HEK293 (cell line): Measurements from ENCODE around the gene DCHS1.

Experiments
- CTCF ChIA-PET: fragments of 350-600 bp; formaldehyde crosslinking; extraction: SDS; loops from one replicate; lab custom pipeline; 2021; ENCODE audit warnings: antibody characterized with exemption; lab: Yijun Ruan, JAX
- POLR2A ChIA-PET: fragments of 300-600 bp; formaldehyde crosslinking; extraction: SDS; loops from one replicate; lab custom pipeline; 2020; ENCODE audit warnings: antibody characterized with exemption, inconsistent platforms; lab: Yijun Ruan, JAX
- H3K27ac ChIP-seq: fragments of 200-500 bp; sonication (Bioruptor generic); 2 replicates; pipeline ENCODE4 v1.5.1; 2014; ENCODE audit warnings: low read depth, low read length, control low read depth, inconsistent platforms; ENCODE audit errors: extremely low read depth
- H3K36me3 ChIP-seq, 2 experiments: fragments of 200-500 bp in 1 of 2; sonication (Bioruptor generic) in 1 of 2; 1 replicate in 1 of 2; 2 replicates in 1 of 2; pipeline ENCODE4 v1.5.1; 2014 to 2017; ENCODE audit warnings: inconsistent platforms in 2 of 2, low read length in 2 of 2; ENCODE audit not compliant: control insufficient read depth in 2 of 2, insufficient read depth in 1 of 2
- H3K4me1 ChIP-seq: fragments of 200-500 bp; sonication (Bioruptor generic); 2 replicates; pipeline ENCODE4 v1.5.1; 2014; ENCODE audit warnings: mild to moderate bottlenecking, low read length, inconsistent platforms; ENCODE audit not compliant: control insufficient read depth, insufficient read depth
- H3K4me3 ChIP-seq: 2 replicates; pipeline ENCODE4 v1.5.1; 2011; ENCODE audit warnings: low read depth, mild to moderate bottlenecking, control low read depth, low read length, moderate library complexity
- H3K9me3 ChIP-seq: fragments of 200-500 bp; sonication (Bioruptor generic); 2 replicates; pipeline ENCODE4 v1.5.1; 2014; ENCODE audit warnings: low read depth, low read length, inconsistent platforms; ENCODE audit not compliant: control insufficient read depth, insufficient read depth
- GLI2 ChIP-seq: fragments of 450-650 bp; formaldehyde crosslinking; IDR thresholded peaks from 2 replicates; pipeline ENCODE4; 2017; ENCODE audit warnings: missing biosample characterization, missing genetic modification characterization, low read depth, borderline replicate concordance
- KLF17 ChIP-seq: fragments of 450-650 bp; formaldehyde crosslinking; IDR thresholded peaks from 2 replicates; pipeline ENCODE4 v1.5.1; 2016; ENCODE audit warnings: missing biosample characterization, missing genetic modification characterization
- MEIS1 ChIP-seq: sonication (generic); formaldehyde crosslinking; IDR thresholded peaks from 2 replicates; pipeline ENCODE4 v1.8.1; 2022; ENCODE audit warnings: missing genetic modification reagents, mild to moderate bottlenecking, borderline replicate concordance
- MZF1 ChIP-seq: fragments of 450-650 bp; formaldehyde crosslinking; IDR thresholded peaks from 2 replicates; pipeline ENCODE4 v1.5.1; 2017; ENCODE audit warnings: missing biosample characterization, missing genetic modification characterization, borderline replicate concordance
- SP3 ChIP-seq: fragments of 450-650 bp; formaldehyde crosslinking; IDR thresholded peaks from 2 replicates; pipeline ENCODE4 v1.5.1; 2016; ENCODE audit warnings: missing biosample characterization, missing genetic modification characterization
- TRIM28 ChIP-seq: IDR thresholded peaks from 2 replicates; pipeline ENCODE4 v1.6.1; 2011; ENCODE audit warnings: low read length, control low read depth, borderline replicate concordance
- ZNF19 ChIP-seq: fragments of 450-650 bp; formaldehyde crosslinking; IDR thresholded peaks from 2 replicates; pipeline ENCODE4; 2016; ENCODE audit warnings: missing biosample characterization, missing genetic modification characterization, low read depth
- ZNF211 ChIP-seq: fragments of 450-650 bp; formaldehyde crosslinking; IDR thresholded peaks from 2 replicates; pipeline ENCODE4 v1.5.1; 2016; ENCODE audit warnings: low read depth, missing biosample characterization, missing genetic modification characterization
- ZNF214 ChIP-seq: fragments of 450-650 bp; formaldehyde crosslinking; IDR thresholded peaks from 2 replicates; pipeline ENCODE4 v1.5.1; 2017; ENCODE audit warnings: missing biosample characterization, mild to moderate bottlenecking, missing genetic modification characterization, borderline replicate concordance
- ZNF23 ChIP-seq: fragments of 450-650 bp; formaldehyde crosslinking; IDR thresholded peaks from 2 replicates; pipeline ENCODE4 v1.5.1; 2016; ENCODE audit warnings: missing biosample characterization, missing genetic modification characterization, borderline replicate concordance
- ZNF280C ChIP-seq: fragments of 450-650 bp; formaldehyde crosslinking; IDR thresholded peaks from 2 replicates; pipeline ENCODE4 v1.5.1; 2016; ENCODE audit warnings: missing biosample characterization, missing genetic modification characterization
- ZNF530 ChIP-seq: fragments of 450-650 bp; formaldehyde crosslinking; IDR thresholded peaks from 2 replicates; pipeline ENCODE4 v1.5.1; 2016; ENCODE audit warnings: low read depth, missing biosample characterization, missing genetic modification characterization
- ZNF585B ChIP-seq: fragments of 450-650 bp; formaldehyde crosslinking; IDR thresholded peaks from 2 replicates; pipeline ENCODE4 v1.5.1; 2016; ENCODE audit warnings: missing biosample characterization, missing genetic modification characterization
- ZNF610 ChIP-seq: fragments of 450-650 bp; formaldehyde crosslinking; IDR thresholded peaks from 2 replicates; pipeline ENCODE4 v1.5.1; 2016; ENCODE audit warnings: missing biosample characterization, missing genetic modification characterization, borderline replicate concordance
- ZNF658 ChIP-seq: fragments of 450-650 bp; formaldehyde crosslinking; IDR thresholded peaks from 2 replicates; pipeline ENCODE4; 2016; ENCODE audit warnings: missing biosample characterization, missing genetic modification characterization
- ZNF704 ChIP-seq: fragments of 450-650 bp; formaldehyde crosslinking; IDR thresholded peaks from 2 replicates; pipeline ENCODE4 v1.5.1; 2016; ENCODE audit warnings: missing biosample characterization, missing genetic modification characterization
- ZSCAN16 ChIP-seq: fragments of 450-650 bp; formaldehyde crosslinking; IDR thresholded peaks from 2 replicates; pipeline ENCODE4 v1.5.1; 2016; ENCODE audit warnings: missing biosample characterization, missing genetic modification characterization

The DCHS1 gene

GRCh38 chr11:6656936-6657335 is 1.3 kb upstream of the DCHS1 start (continued):
- TF ChIP-seq SP3 (tag by site-specific recombination) (no peak), ZNF530 (tag by site-specific recombination) (no peak), ZSCAN16 (tag by site-specific recombination) (no peak), ZNF704 (tag by site-specific recombination) (no peak), TRIM28 (no peak), ZNF19 (no peak)

DNA sequence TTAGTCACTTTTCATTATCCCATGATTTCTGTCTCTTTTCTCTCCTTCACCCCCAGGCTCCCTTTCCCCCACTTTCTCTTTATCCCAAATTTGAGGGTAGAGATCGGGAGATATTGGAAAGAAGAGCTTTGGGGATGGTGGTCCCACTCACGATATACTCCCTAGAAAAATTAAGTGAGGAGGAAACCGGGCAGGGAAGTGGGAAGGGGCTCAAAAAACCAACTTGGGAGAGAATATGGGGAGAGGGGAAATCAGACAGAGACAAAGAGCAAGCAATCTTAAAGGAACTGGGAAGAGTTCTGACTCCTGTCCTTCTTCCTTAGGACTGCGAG is 941 bp upstream of the DCHS1 start:
- no peaks in the 10 kb centered on the region for H3K36me3 ChIP-seq
- no peaks in the 10 kb centered on the region for H3K4me1 ChIP-seq
- H3K27ac ChIP-seq: no peak overlapping the region
- H3K4me3 ChIP-seq: no peak overlapping the region
- TF ChIP-seq ZNF610 (tag by site-specific recombination): no peak
- no peak for TF ChIP-seq ZNF23 (tag by site-specific recombination)
- no peak for TF ChIP-seq ZNF280C
- TF ChIP-seq MZF1 (tag by site-specific recombination): no peak
- TF ChIP-seq ZNF658: no peak
- no peak for TF ChIP-seq MEIS1 (CRISPR knock-in tag)
- no peak for TF ChIP-seq ZNF211
- no peak for TF ChIP-seq ZNF585B (tag by site-specific recombination)
- TF ChIP-seq GLI2 (tag by site-specific recombination): no peak
- TF ChIP-seq, all 188 proteins: peak for 0
- ChIA-PET POLR2A (no interaction called here), CTCF (interaction anchor here (0.6 to 2.7 kb wide), 2 partner anchors 11 to 65 kb away, joined by 7 to 13 read pairs; no protein-coding TSS in a partner anchor)
- no peaks in the 10 kb centered on the region for H3K9me3 ChIP-seq

DNA sequence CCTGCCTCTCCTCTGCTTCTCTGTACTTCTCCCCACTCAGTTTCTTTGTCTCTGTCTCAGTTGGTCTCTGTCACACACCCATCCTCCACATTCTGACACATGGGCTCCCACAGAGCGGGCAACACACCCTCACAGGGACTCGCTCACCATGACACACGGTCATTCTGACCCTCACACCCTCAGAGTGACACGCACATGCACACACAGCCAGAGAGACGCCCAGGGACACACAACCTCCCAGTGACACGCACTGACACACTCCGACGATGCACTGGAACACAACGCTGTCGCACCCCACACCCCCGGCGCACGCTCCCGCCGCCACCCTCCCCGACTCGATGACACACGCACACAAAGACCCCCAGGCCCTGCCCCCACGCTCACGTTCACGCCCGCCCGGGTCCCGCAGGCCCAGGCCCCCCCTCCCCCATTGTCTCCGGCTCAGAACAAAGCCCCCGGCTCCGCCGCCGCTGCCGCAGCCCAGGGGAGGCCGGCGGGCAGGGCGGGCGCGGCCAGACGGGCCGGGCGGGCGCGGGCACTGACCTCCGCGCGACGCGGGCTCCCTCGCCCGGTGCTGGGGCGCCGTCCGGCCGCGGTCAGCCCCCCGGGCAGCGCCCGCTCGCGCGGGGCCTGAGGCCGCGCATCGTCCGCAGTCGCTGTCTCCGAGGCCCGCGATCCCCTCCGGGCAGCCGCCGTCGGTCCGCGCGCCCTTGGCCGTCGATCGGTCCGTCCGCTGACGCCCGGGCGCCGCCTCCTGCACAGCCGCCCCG is 404 bp downstream of the DCHS1 start:
- ChIA-PET POLR2A (interaction anchor here (1.1 kb wide), 1 partner anchor 44 kb away, joined by 3 read pairs; the partner anchor contains the start of gene TAF10), CTCF (interaction anchor here (0.6 to 2.7 kb wide), 2 partner anchors 13 to 47 kb away, joined by 3 to 13 read pairs; no protein-coding TSS in a partner anchor)
- Histone ChIP-seq H3K36me3 (no peaks in the 10 kb centered on the region), H3K9me3 (no peaks in the 10 kb centered on the region), H3K27ac (no peak overlapping the region), H3K4me3 (peak overlapping the region; percentile 18), H3K4me1 (no peaks in the 10 kb centered on the region)
- TF ChIP-seq KLF17 (tag by site-specific recombination) (0 out of 2 replicates have a peak, but pooled peaks have one; percentile 16), ZNF214 (tag by site-specific recombination) (no peak)
